ENCODE measurements around the gene MIA2.
"Not testable (repeated sequence)": the region's sequence is repeated elsewhere in the genome, so short reads cannot be mapped to it uniquely, and the experiment has no call there.

The MIA2 gene

GRCh38 chr14:39343614-39344013, 109.9 kb downstream of the MIA2 start:
- no peak overlapping the region for H3K4me3 ChIP-seq (ENCODE audit: low read length)
- DNase-seq (ENCODE audit: low read depth) = no peak
- TF ChIP-seq CTCF (conservative IDR thresholded peaks at IDR 0.05; ENCODE audit: low read depth, low read length) = no peak

- no peak for TF ChIP-seq CTCF (conservative IDR thresholded peaks at IDR 0.05; ENCODE audit: low read depth, low read length)
- no peak overlapping the region for H3K4me3 ChIP-seq (ENCODE audit: low read length)
- DNase-seq (ENCODE audit: low read depth) = no peak
Observed at GRCh38 chr14:39350866-39351265, 117.2 kb downstream of the MIA2 start.

- no peak for DNase-seq (ENCODE audit: low read depth)
Observed at GRCh38 chr14:39351708-39352107, 118.0 kb downstream of the MIA2 start.

GRCh38 chr14:39359069-39359468, 125.4 kb downstream of the MIA2 start:
- not testable (repeated sequence) for DNase-seq (ENCODE audit: low read depth); H3K4me3 ChIP-seq (ENCODE audit: low read length)

More at GRCh38 chr14:39351708-39352107, 118.0 kb downstream of the MIA2 start:
- TF ChIP-seq CTCF (conservative IDR thresholded peaks at IDR 0.05; ENCODE audit: low read depth, low read length) = no peak
- H3K4me3 ChIP-seq (ENCODE audit: low read length) = no peak overlapping the region

GRCh38 chr14:39360316-39360715, 126.6 kb downstream of the MIA2 start:
- no peak overlapping the region for H3K4me3 ChIP-seq (ENCODE audit: low read length)
- no peak for TF ChIP-seq CTCF (conservative IDR thresholded peaks at IDR 0.05; ENCODE audit: low read depth, low read length)
- no peak for DNase-seq (ENCODE audit: low read depth)

- not testable (repeated sequence) for DNase-seq (ENCODE audit: low read depth); H3K4me3 ChIP-seq (ENCODE audit: low read length)
Observed at GRCh38 chr14:39361556-39361955, 127.8 kb downstream of the MIA2 start.

GRCh38 chr14:39364509-39364908, 130.8 kb downstream of the MIA2 start:
- H3K4me3 ChIP-seq (ENCODE audit: low read length) = no peak overlapping the region
- no peak for TF ChIP-seq CTCF (conservative IDR thresholded peaks at IDR 0.05; ENCODE audit: low read depth, low read length)
- DNase-seq (ENCODE audit: low read depth) = no peak

GRCh38 chr14:39365354-39365753, 131.6 kb downstream of the MIA2 start:
- H3K4me3 ChIP-seq (ENCODE audit: low read length) = no peak overlapping the region
- TF ChIP-seq CTCF (conservative IDR thresholded peaks at IDR 0.05; ENCODE audit: low read depth, low read length) = no peak
- DNase-seq (ENCODE audit: low read depth) = no peak

Data from retinal pigment epithelial cell (primary cell).